Epithelial cell of proximal tubule (primary cell): ENCODE data around the gene MYO1G. TPM values are rescaled to one million over a fixed set of nuclear protein-coding genes. Genes with fewer than 3 reads are reported as not detected.
A peak's percentile ranks its signal among the peaks of the same experiment; 100 is the strongest.

Experiments
- DNase-seq: peaks from one replicate; pipeline ENCODE4 v3.0.0-alpha.2; 2011; ENCODE audit warnings: low read depth
- H3K4me3 ChIP-seq: 2 replicates; pipeline ENCODE4 v1.5.1; 2011; ENCODE audit warnings: low read depth, mild to moderate bottlenecking, low read length
- CTCF ChIP-seq: conservative IDR thresholded peaks from 2 replicates; pipeline ENCODE4 v1.5.1; 2012; ENCODE audit warnings: low read depth, mild to moderate bottlenecking, low read length
- total RNA-seq: library from RNA; depleted of rRNA; stranded (reverse); fragments of >200 nt; gene quantifications from 2 replicates; pipeline ENCODE4 v1.2.3, GENCODE V29; 2015

MYO1G gene
- total RNA-seq, 1 donor from 2014 or later, result not detected

GRCh38 chr7:44989132-44989531 lies 10.3 kb upstream of the MYO1G start:
- no peak for DNase-seq
- TF ChIP-seq CTCF, result no peak
- H3K4me3 ChIP-seq, result no peak overlapping the region

- no peak overlapping the region for H3K4me3 ChIP-seq
- no peak for TF ChIP-seq CTCF
- no peak for DNase-seq
These were observed 9.9 kb upstream of the MYO1G start for GRCh38 chr7:44988701-44989100.

- DNase-seq, result no peak
- no peak overlapping the region for H3K4me3 ChIP-seq
- TF ChIP-seq CTCF, result no peak
These were observed 9.2 kb upstream of the MYO1G start for GRCh38 chr7:44987996-44988395.

GRCh38 chr7:44987457-44987856 lies 8.6 kb upstream of the MYO1G start:
- no peak for TF ChIP-seq CTCF
- peak overlapping the region; percentile 73 for H3K4me3 ChIP-seq
- no peak for DNase-seq

GRCh38 chr7:44986218-44987053 lies 7.6 kb upstream of the MYO1G start:
- peak overlapping the region; percentile 73 for H3K4me3 ChIP-seq
- DNase-seq, result peak; percentile 60
- no peak for TF ChIP-seq CTCF

GRCh38 chr7:44985900-44986217 lies 7.0 kb upstream of the MYO1G start:
- DNase-seq, result no peak

More at GRCh38 chr7:44985900-44986217, 7.0 kb upstream of the MYO1G start:
- TF ChIP-seq CTCF, result no peak
- peak overlapping the region; percentile 73 for H3K4me3 ChIP-seq
